AG10803 (cell line): ENCODE measurements around the gene PLCB1.

Experiments
- DNase-seq: peaks from one replicate; pipeline ENCODE4 v3.0.0; 2010; ENCODE audit warnings: low read depth
- H3K4me3 ChIP-seq: 2 replicates; pipeline ENCODE4 v1.5.1; 2011; ENCODE audit warnings: mild to moderate bottlenecking, low read length, control low read depth
- TF ChIP-seq, protein P1 (sequence below): conservative IDR thresholded peaks from 2 replicates; pipeline ENCODE4 v1.5.1; 2011; ENCODE audit warnings: mild to moderate bottlenecking, low read length, control low read depth, inconsistent platforms

PLCB1 gene

DNA sequence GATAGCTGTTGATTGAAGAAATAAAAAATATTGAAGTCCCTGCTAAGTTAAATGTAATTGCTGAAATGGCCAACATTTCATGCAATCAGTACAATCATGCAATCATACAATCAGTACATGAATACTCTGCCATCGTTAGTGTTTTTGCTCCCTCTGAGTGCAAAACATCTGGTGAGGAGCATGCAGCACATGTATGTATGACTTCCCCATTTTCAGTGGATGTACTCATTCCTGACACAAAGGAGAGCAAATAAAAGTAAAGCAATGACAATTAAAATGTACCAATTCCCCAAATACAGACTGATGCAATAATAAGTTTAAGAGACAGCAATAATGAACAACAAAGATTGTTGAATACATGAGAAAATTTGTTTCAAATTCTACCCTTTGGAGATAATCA, 140.7 kb downstream of the PLCB1 start:
- TF ChIP-seq, protein P1, sequence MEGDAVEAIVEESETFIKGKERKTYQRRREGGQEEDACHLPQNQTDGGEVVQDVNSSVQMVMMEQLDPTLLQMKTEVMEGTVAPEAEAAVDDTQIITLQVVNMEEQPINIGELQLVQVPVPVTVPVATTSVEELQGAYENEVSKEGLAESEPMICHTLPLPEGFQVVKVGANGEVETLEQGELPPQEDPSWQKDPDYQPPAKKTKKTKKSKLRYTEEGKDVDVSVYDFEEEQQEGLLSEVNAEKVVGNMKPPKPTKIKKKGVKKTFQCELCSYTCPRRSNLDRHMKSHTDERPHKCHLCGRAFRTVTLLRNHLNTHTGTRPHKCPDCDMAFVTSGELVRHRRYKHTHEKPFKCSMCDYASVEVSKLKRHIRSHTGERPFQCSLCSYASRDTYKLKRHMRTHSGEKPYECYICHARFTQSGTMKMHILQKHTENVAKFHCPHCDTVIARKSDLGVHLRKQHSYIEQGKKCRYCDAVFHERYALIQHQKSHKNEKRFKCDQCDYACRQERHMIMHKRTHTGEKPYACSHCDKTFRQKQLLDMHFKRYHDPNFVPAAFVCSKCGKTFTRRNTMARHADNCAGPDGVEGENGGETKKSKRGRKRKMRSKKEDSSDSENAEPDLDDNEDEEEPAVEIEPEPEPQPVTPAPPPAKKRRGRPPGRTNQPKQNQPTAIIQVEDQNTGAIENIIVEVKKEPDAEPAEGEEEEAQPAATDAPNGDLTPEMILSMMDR = no peak
- no peak for DNase-seq
- no peak overlapping the region for H3K4me3 ChIP-seq

DNA sequence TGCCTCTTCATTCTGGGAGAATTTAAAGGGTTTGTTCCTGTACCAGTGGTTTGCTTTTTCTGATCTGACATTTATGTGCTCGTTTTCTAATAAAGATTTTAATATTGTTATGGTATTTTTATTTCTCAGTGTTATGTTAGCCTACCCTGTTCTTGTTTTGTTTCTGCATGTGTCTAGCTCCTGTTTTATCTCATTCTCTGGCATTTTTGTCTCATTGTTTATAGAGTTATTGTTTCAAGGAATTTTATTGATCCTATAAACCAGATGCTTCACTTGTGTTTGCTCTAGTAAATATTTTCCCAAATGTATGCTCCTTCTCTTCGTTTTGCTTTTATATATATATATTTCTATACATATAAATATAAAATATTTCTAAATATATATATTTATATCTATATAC, 152.8 kb downstream of the PLCB1 start:
- H3K4me3 ChIP-seq = no peak overlapping the region
- TF ChIP-seq, protein P1 = no peak
- no peak for DNase-seq

- TF ChIP-seq, protein P1 = no peak
- H3K4me3 ChIP-seq = no peak overlapping the region
- no peak for DNase-seq
Observed at GRCh38 chr20:8287340-8287739, 155.3 kb downstream of the PLCB1 start.

- H3K4me3 ChIP-seq = no peak overlapping the region
- no peak for DNase-seq
- TF ChIP-seq, protein P1 = no peak
Observed at GRCh38 chr20:8291200-8291599, 159.1 kb downstream of the PLCB1 start.

DNA sequence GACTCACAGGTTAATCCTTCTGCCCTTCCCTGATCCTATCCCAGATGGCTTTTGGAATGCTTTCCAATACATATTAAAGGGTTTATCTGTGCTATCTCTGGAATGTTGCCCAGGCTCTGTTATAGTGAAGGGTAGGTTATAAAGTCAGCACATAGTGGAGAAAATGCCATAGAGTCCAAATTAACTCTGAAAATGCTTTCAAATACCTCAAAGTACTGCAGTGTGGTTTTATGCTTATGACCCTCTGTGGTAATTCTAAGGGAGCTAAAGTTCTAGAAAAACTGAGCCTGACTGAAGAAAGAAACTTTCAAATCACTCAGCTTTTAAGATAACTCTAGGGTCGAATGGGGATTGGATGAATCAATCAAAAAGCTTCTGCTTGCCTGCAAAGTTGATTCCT, 159.8 kb downstream of the PLCB1 start:
- TF ChIP-seq, protein P1 = no peak
- no peak overlapping the region for H3K4me3 ChIP-seq
- peak; percentile 67 for DNase-seq

DNA sequence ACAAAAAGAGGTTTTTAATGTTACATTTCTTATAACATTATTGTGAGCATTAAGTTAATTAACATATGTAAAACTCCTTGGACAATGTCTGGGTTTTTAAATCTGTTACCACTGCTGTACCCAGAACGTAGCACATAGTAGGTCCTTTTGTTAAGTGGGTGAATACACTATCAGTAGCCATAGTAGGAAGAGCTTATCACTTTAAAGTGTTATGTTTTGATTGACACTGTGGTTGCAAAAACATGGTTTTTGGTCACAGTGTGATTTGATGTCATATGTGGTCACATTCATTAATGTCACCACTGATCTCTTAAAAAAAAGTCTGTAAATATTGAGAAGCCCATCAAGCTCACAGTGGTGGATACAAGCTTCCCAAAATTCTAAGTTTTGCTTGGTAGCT, 160.7 kb downstream of the PLCB1 start:
- no peak overlapping the region for H3K4me3 ChIP-seq
- no peak for DNase-seq
- TF ChIP-seq, protein P1 = no peak

DNA sequence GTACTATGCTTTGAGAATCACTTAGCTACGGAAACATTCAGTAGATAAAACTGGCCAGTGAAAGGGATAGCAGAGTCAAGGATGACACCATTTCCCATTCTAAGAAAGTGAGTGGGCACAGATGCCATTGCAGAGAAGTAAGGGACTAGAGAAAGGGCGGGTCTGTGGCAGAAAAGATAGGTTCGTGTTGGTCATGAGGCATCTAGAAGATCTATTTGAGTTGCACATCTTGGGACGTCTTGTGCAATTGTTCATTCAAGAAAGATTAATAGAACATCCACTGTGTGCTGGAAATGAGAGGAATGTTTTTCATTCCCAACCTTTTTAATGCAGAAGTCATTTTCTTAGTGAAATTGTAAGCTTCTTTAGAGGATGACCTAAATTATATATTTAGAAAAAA, 161.7 kb downstream of the PLCB1 start:
- TF ChIP-seq, protein P1 = no peak
- H3K4me3 ChIP-seq = no peak overlapping the region
- DNase-seq = peak; percentile 29
